PC-3 (cell line): ENCODE data around the gene RARS1. TPM values are rescaled to one million over a fixed set of nuclear protein-coding genes. Genes with fewer than 3 reads are reported as not detected.

Experiments used
- ATAC-seq: fragments of 200-7000 bp; cut with Tn5 transposase; 2 replicates; pipeline ENCODE4 v1.9.1; 2020; ENCODE audit warnings: mild to moderate bottlenecking, moderate library complexity
- BruUV-seq: library from RNA; stranded (reverse); fragments of 400-500 nt; replicated peaks from 2 replicates; lab custom pipeline; 2021; lab: Mats Ljungman, UMichigan
- CTCF ChIA-PET: fragments of 300-600 bp; sonication (Branson Sonifier 250); formaldehyde crosslinking; loops from one replicate; lab custom pipeline; 2022; ENCODE audit warnings: antibody characterized with exemption; lab: Charles Lee
- POLR2A ChIA-PET: fragments of 300-600 bp; sonication (Branson Sonifier 250); formaldehyde crosslinking; loops from one replicate; lab custom pipeline; 2022; ENCODE audit warnings: antibody characterized with exemption; ENCODE audit not compliant: unreplicated experiment; lab: Charles Lee
- DNase-seq: peaks from one replicate; pipeline ENCODE4 v3.0.0-alpha.2; 2015
- H2AFZ ChIP-seq: fragments of 300-600 bp; sonication (generic); 2 replicates; pipeline ENCODE4 v1.6.0; 2016; ENCODE audit warnings: antibody characterized with exemption, low read length
- H3F3A ChIP-seq: fragments of 300-600 bp; sonication (generic); one replicate; pipeline ENCODE4 v1.6.0; 2017; ENCODE audit warnings: antibody characterized with exemption, low read length, control low read depth, mild to moderate bottlenecking; ENCODE audit not compliant: unreplicated experiment
- H3K27ac ChIP-seq: fragments of 300-600 bp; sonication (generic); 2 replicates; pipeline ENCODE4 v1.5.1; 2016; ENCODE audit warnings: mild to moderate bottlenecking, low read length
- H3K27me3 ChIP-seq: fragments of 300-600 bp; sonication (generic); 2 replicates; pipeline ENCODE4 v1.6.1; 2016; ENCODE audit warnings: low read length, mixed read lengths
- H3K36me3 ChIP-seq: fragments of 300-600 bp; sonication (generic); 2 replicates; pipeline ENCODE4 v1.6.1; 2016; ENCODE audit warnings: low read depth, mixed run types, low read length, mixed read lengths
- H3K4me1 ChIP-seq: fragments of 300-600 bp; sonication (generic); 2 replicates; pipeline ENCODE4 v1.5.1; 2016; ENCODE audit warnings: low read length; ENCODE audit not compliant: insufficient read depth
- H3K4me2 ChIP-seq: fragments of 300-600 bp; sonication (generic); 2 replicates; pipeline ENCODE4 v1.6.0; 2016; ENCODE audit warnings: low read length
- H3K4me3 ChIP-seq: fragments of 300-600 bp; sonication (generic); 2 replicates; pipeline ENCODE4 v1.5.1; 2016; ENCODE audit warnings: mild to moderate bottlenecking, low read length, mixed read lengths
- H3K79me2 ChIP-seq: fragments of 300-600 bp; sonication (generic); 2 replicates; pipeline ENCODE4 v1.6.1; 2017; ENCODE audit warnings: low read length, mixed read lengths
- H3K9ac ChIP-seq: fragments of 300-600 bp; sonication (generic); 2 replicates; pipeline ENCODE4 v1.6.0; 2016; ENCODE audit warnings: mild to moderate bottlenecking, low read length
- H3K9me2 ChIP-seq: fragments of 300-600 bp; sonication (generic); replicated peaks from 2 replicates; pipeline ENCODE4 v1.6.1; 2016; ENCODE audit warnings: mixed run types, low read length, mixed read lengths
- H3K9me3 ChIP-seq: fragments of 300-600 bp; sonication (generic); 2 replicates; pipeline ENCODE4 v1.6.1; 2016; ENCODE audit warnings: low read length, mixed read lengths
- H4K20me1 ChIP-seq: fragments of 300-600 bp; sonication (generic); 2 replicates; pipeline ENCODE4 v1.6.1; 2016; ENCODE audit warnings: low read length, mixed read lengths
- CTCF ChIP-seq: fragments of 300-600 bp; sonication (generic); conservative IDR thresholded peaks from 2 replicates; pipeline ENCODE4 v1.5.1; 2017; ENCODE audit warnings: antibody characterized with exemption, low read depth, mild to moderate bottlenecking, low read length
- EZH2 ChIP-seq: fragments of 300-600 bp; sonication (generic); IDR thresholded peaks from one replicate; pipeline ENCODE4 v1.6.1; 2017; ENCODE audit warnings: antibody characterized with exemption, mild to moderate bottlenecking, low read length; ENCODE audit not compliant: unreplicated experiment
- EZH2phosphoT487 ChIP-seq: fragments of 300-600 bp; sonication (generic); IDR thresholded peaks from 2 replicates; pipeline ENCODE4 v1.6.1; 2018; ENCODE audit warnings: mild to moderate bottlenecking, antibody characterized with exemption, low read length, borderline replicate concordance
- intact Hi-C: fragments of 100-400 bp; cut with micrococcal nuclease; formaldehyde crosslinking; loops from 2 replicates; pipeline ENCODE4 v1.9.0; 2023
- total RNA-seq: library from RNA; depleted of rRNA; stranded (reverse); fragments of >200 nt; gene quantifications from 2 replicates; pipeline ENCODE4 v1.2.3, GENCODE V29; 2014

RARS1 gene
- total RNA-seq, 1 experiment from 2014 or later: 78.1 TPM

GRCh38 chr5:168525856-168526255, 39.6 kb downstream of the RARS1 start:
- no peak overlapping the region for H3K27ac ChIP-seq
- H3K4me2 ChIP-seq: no peak overlapping the region
- H2AFZ ChIP-seq: no peak overlapping the region
- CTCF ChIA-PET: no interaction called here
- no peaks in the 10 kb centered on the region for H3K36me3 ChIP-seq
- ATAC-seq (no peak), DNase-seq (no peak)
- no peaks in the 10 kb centered on the region for H3K4me1 ChIP-seq
- H3K79me2 ChIP-seq: no peaks in the 10 kb centered on the region
- no peaks in the 10 kb centered on the region for H3K27me3 ChIP-seq
- no peaks in the 10 kb centered on the region for H3F3A ChIP-seq
- no peaks in the 10 kb centered on the region for H3K9me3 ChIP-seq
- BruUV-seq: no TSS peak
- no peaks in the 10 kb centered on the region for H4K20me1 ChIP-seq
- POLR2A ChIA-PET: no interaction called here
- H3K4me3 ChIP-seq: no peak overlapping the region
- H3K9ac ChIP-seq: no peak overlapping the region
- intact Hi-C loops: no loop called here
- no peak for TF ChIP-seq CTCF
- no peak for TF ChIP-seq EZH2
- no peak for TF ChIP-seq EZH2phosphoT487
- no peaks in the 10 kb centered on the region for H3K9me2 ChIP-seq

- BruUV-seq: no TSS peak
Observed at GRCh38 chr5:168527756-168528295, 41.6 kb downstream of the RARS1 start.

More at GRCh38 chr5:168527756-168528295, 41.6 kb downstream of the RARS1 start:
- Histone ChIP-seq H3K27ac (no peak overlapping the region), H3K9me2 (no peaks in the 10 kb centered on the region), H3K4me3 (no peak overlapping the region), H2AFZ (no peak overlapping the region), H3K27me3 (no peaks in the 10 kb centered on the region), H3K9ac (no peak overlapping the region), H3K4me1 (no peaks in the 10 kb centered on the region), H3K9me3 (no peaks in the 10 kb centered on the region), H3K4me2 (no peak overlapping the region), H4K20me1 (no peaks in the 10 kb centered on the region), H3K36me3 (no peaks in the 10 kb centered on the region), H3K79me2 (no peaks in the 10 kb centered on the region), H3F3A (no peaks in the 10 kb centered on the region)
- POLR2A ChIA-PET: no interaction called here
- DNase-seq: no peak
- TF ChIP-seq EZH2: no peak
- no peak for TF ChIP-seq EZH2phosphoT487
- TF ChIP-seq CTCF: no peak
- CTCF ChIA-PET: no interaction called here
- intact Hi-C loops: no loop called here
- ATAC-seq: no peak
